Measurements from ENCODE around the gene ABHD18.
"Not testable (repeated sequence)": the region's sequence is repeated elsewhere in the genome, so short reads cannot be mapped to it uniquely, and the experiment has no call there.

The ABHD18 gene

DNA sequence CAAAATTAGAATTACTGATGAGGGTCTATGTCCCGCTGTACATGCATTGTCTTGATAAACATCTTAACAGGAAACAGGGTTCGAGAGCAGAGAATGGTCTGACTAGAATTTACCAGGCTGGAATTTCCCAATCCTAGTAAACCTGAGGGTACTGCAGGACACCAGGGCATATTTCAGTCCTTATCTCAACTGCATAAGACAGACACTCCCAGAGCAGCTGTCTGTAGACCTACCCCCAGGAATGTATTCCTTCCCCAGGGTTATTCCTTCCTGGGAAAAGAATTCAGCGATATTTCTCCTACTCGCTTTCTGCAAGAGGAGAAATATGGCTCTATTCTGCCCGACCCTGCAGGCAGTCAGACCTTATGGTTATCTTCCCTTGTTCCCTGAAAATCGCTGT lies 31.3 kb downstream of the ABHD18 start:
- not testable (repeated sequence) for H4K8ac ChIP-seq (ENCODE audit: low read length); H3K18ac ChIP-seq (ENCODE audit: low read depth in 1 of 2, low read length in 2 of 2); H3K27me3 ChIP-seq (ENCODE audit: control insufficient read depth in 1 of 2, insufficient read depth in 1 of 2, low read length in 2 of 2); H2BK12ac ChIP-seq (ENCODE audit: low read length in 2 of 2); H2AK5ac ChIP-seq (ENCODE audit: low read length, severe bottlenecking); H3K9ac ChIP-seq (ENCODE audit: low read length); H3K4ac ChIP-seq (ENCODE audit: low read depth in 1 of 2, low read length in 2 of 2); H2BK120ac ChIP-seq (ENCODE audit: low read depth, low read length); H3K79me1 ChIP-seq (replicated peaks; ENCODE audit: low read length, poor library complexity, severe bottlenecking); H3K23ac ChIP-seq (ENCODE audit: low read length in 2 of 2); H3K36me3 ChIP-seq (ENCODE audit: control insufficient read depth in 1 of 2, insufficient read depth in 2 of 2, low read depth in 1 of 2, low read length in 2 of 2); H3K14ac ChIP-seq (ENCODE audit: low read length in 2 of 2); H3K27ac ChIP-seq (ENCODE audit: low read length, poor library complexity, severe bottlenecking); H3K4me2 ChIP-seq (ENCODE audit: low read length, poor library complexity, severe bottlenecking); H2BK15ac ChIP-seq (ENCODE audit: low read depth, poor library complexity, severe bottlenecking); H4K91ac ChIP-seq (ENCODE audit: low read length); H2BK5ac ChIP-seq (ENCODE audit: low read depth, low read length, poor library complexity, severe bottlenecking); H2AFZ ChIP-seq (ENCODE audit: low read depth, low read length); H3K4me1 ChIP-seq (ENCODE audit: control insufficient read depth, insufficient read depth, low read depth, low read length); DNase-seq; H3K4me3 ChIP-seq (ENCODE audit: insufficient read depth in 1 of 2, low read depth in 1 of 2, low read length in 2 of 2)
- 94% methylated on average over 6 of the region's 6 CpGs for WGBS
- peaks cover 13% of the 10 kb centered on the region for H3K9me3 ChIP-seq (ENCODE audit: control insufficient read depth, low read length)

DNA sequence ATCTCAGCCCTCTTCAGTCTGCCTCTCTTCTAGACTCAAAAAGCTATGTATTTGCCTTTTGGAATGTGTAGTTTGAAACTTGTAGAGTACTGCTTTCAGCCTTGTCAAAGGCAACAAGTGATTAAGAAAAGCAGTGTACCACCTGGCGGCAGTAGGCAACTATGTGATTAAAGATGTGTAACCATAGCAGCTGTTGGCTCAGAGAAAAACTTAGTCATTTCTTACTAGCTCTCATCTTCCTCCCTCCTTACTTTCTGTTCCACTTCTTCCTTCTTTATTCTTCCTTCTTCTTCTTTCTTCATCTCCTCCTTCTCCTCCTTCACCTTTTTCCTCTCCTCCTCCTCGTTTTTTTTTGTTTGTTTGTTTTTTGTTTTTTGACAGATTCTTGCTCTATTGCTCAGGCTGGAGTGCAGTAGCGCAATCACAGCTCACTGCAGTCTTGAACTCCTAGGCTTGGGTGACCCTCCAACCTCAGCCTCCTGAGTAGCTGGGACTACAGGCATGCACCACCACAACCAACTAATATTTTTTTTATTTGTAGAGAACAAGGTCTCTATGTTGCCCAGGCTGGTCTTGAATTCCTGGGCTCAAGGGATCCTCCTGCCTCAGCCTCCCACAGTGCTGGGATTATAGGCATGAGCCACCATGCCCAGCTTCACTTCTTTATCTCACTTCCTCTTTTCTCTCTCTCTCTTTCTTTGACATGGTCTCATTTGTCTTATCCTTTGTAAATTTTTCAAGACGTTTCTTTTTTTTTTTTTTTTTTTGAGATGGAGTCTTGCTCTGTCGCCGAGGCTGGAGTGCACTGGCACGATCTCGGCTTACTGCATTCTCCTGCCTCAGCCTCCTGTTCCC lies 32.6 kb downstream of the ABHD18 start:
- Histone ChIP-seq H2BK15ac (ENCODE audit: low read depth, poor library complexity, severe bottlenecking) (no peak overlapping the region), H3K27me3 (ENCODE audit: control insufficient read depth in 1 of 2, insufficient read depth in 1 of 2, low read length in 2 of 2) (no peaks in the 10 kb centered on the region), H3K4me1 (ENCODE audit: control insufficient read depth, insufficient read depth, low read depth, low read length) (no peaks in the 10 kb centered on the region), H3K4ac (ENCODE audit: low read depth in 1 of 2, low read length in 2 of 2) (no peak overlapping the region), H3K9ac (ENCODE audit: low read length) (no peak overlapping the region), H2AK5ac (ENCODE audit: low read length, severe bottlenecking) (no peak overlapping the region), H3K4me2 (ENCODE audit: low read length, poor library complexity, severe bottlenecking) (no peak overlapping the region), H2BK5ac (ENCODE audit: low read depth, low read length, poor library complexity, severe bottlenecking) (no peak overlapping the region), H2BK120ac (ENCODE audit: low read depth, low read length) (no peak overlapping the region), H4K8ac (ENCODE audit: low read length) (no peak overlapping the region), H2AFZ (ENCODE audit: low read depth, low read length) (no peak overlapping the region), H3K14ac (ENCODE audit: low read length in 2 of 2) (no peak overlapping the region), H3K27ac (ENCODE audit: low read length, poor library complexity, severe bottlenecking) (no peak overlapping the region), H3K79me1 (replicated peaks; ENCODE audit: low read length, poor library complexity, severe bottlenecking) (peaks cover 12% of the 10 kb centered on the region), H3K36me3 (ENCODE audit: control insufficient read depth in 1 of 2, insufficient read depth in 2 of 2, low read depth in 1 of 2, low read length in 2 of 2) (peaks cover 0 to 7% of the 10 kb centered on the region in 2 experiments), H2BK12ac (ENCODE audit: low read length in 2 of 2) (no peak overlapping the region), H3K18ac (ENCODE audit: low read depth in 1 of 2, low read length in 2 of 2) (no peak overlapping the region), H3K23ac (ENCODE audit: low read length in 2 of 2) (no peak overlapping the region), H3K4me3 (ENCODE audit: insufficient read depth in 1 of 2, low read depth in 1 of 2, low read length in 2 of 2) (no peak overlapping the region), H3K9me3 (ENCODE audit: control insufficient read depth, low read length) (peaks cover 13% of the 10 kb centered on the region), H4K91ac (ENCODE audit: low read length) (no peak overlapping the region)
- peak; percentile 46 for DNase-seq
- WGBS: 100% methylated on average over 1 of the region's 8 CpGs

DNA sequence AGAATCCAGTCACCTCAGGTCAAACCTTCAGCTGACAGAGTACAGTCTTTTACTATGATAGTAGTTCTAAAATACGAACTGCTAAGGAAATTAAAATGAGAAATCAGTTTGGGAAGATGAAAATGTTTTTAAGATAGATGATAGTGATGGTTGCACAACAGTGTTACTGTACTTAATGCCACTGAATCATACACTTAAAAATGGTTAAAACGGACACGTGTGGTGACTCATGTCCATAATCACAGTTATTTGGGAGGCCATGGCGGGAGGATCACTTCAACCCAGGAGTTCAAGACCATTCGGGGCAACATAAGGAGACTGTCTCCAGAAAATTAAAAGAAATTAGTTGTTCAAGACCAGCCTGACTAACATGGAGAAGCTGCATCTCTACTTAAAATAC lies 41.4 kb downstream of the ABHD18 start:
- Histone ChIP-seq H3K27ac (ENCODE audit: low read length, poor library complexity, severe bottlenecking) (no peak overlapping the region), H3K4me2 (ENCODE audit: low read length, poor library complexity, severe bottlenecking) (no peak overlapping the region), H2BK5ac (ENCODE audit: low read depth, low read length, poor library complexity, severe bottlenecking) (no peak overlapping the region), H2BK120ac (ENCODE audit: low read depth, low read length) (no peak overlapping the region), H4K91ac (ENCODE audit: low read length) (no peak overlapping the region), H2AFZ (ENCODE audit: low read depth, low read length) (no peak overlapping the region), H3K4ac (ENCODE audit: low read depth in 1 of 2, low read length in 2 of 2) (no peak overlapping the region), H3K36me3 (ENCODE audit: control insufficient read depth in 1 of 2, insufficient read depth in 2 of 2, low read depth in 1 of 2, low read length in 2 of 2) (peaks cover 0 to 4% of the 10 kb centered on the region in 2 experiments), H3K23ac (ENCODE audit: low read length in 2 of 2) (no peak overlapping the region), H3K18ac (ENCODE audit: low read depth in 1 of 2, low read length in 2 of 2) (no peak overlapping the region), H2BK15ac (ENCODE audit: low read depth, poor library complexity, severe bottlenecking) (no peak overlapping the region), H3K4me3 (ENCODE audit: insufficient read depth in 1 of 2, low read depth in 1 of 2, low read length in 2 of 2) (no peak overlapping the region), H3K9ac (ENCODE audit: low read length) (no peak overlapping the region), H3K9me3 (ENCODE audit: control insufficient read depth, low read length) (no peaks in the 10 kb centered on the region), H3K79me1 (replicated peaks; ENCODE audit: low read length, poor library complexity, severe bottlenecking) (peaks cover 11% of the 10 kb centered on the region), H2BK12ac (ENCODE audit: low read length in 2 of 2) (no peak overlapping the region), H3K4me1 (ENCODE audit: control insufficient read depth, insufficient read depth, low read depth, low read length) (no peaks in the 10 kb centered on the region), H3K14ac (ENCODE audit: low read length in 2 of 2) (no peak overlapping the region), H4K8ac (ENCODE audit: low read length) (no peak overlapping the region), H3K27me3 (ENCODE audit: control insufficient read depth in 1 of 2, insufficient read depth in 1 of 2, low read length in 2 of 2) (no peaks in the 10 kb centered on the region), H2AK5ac (ENCODE audit: low read length, severe bottlenecking) (no peak overlapping the region)
- peak; percentile 9 for DNase-seq
- 87% methylated on average over 5 of the region's 5 CpGs for WGBS

DNA sequence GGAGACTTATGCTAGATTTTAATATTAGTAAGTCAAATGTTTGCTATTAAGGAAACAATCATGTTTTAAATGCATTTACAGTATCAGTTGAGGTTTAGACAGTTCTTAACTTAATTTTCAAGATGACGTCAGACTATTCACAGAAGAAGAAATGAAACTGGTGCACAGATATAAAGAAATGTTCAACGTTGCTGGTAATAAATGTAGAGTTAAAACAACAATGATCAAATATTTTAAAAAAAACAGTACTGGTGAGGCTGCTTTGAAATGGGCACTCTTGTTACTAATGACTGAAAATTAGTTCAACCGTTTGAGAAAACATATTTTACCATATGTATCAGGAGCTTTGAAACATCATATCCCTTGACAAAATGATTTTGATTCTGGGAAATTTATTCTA lies 44.2 kb downstream of the ABHD18 start:
- no peak overlapping the region for H2BK120ac ChIP-seq (ENCODE audit: low read depth, low read length)
- H3K23ac ChIP-seq (ENCODE audit: low read length in 2 of 2): no peak overlapping the region
- no peak overlapping the region for H3K27ac ChIP-seq (ENCODE audit: low read length, poor library complexity, severe bottlenecking)
- H4K8ac ChIP-seq (ENCODE audit: low read length): no peak overlapping the region
- no peak overlapping the region for H2AK5ac ChIP-seq (ENCODE audit: low read length, severe bottlenecking)
- H3K9me3 ChIP-seq (ENCODE audit: control insufficient read depth, low read length): no peaks in the 10 kb centered on the region
- H2BK5ac ChIP-seq (ENCODE audit: low read depth, low read length, poor library complexity, severe bottlenecking): no peak overlapping the region
- no CpG with 5 or more reads among the region's 3 CpGs for WGBS
- peaks cover 3% of the 10 kb centered on the region for H3K79me1 ChIP-seq (replicated peaks; ENCODE audit: low read length, poor library complexity, severe bottlenecking)
- peaks cover 4 to 15% of the 10 kb centered on the region in 2 experiments for H3K36me3 ChIP-seq (ENCODE audit: control insufficient read depth in 1 of 2, insufficient read depth in 2 of 2, low read depth in 1 of 2, low read length in 2 of 2)
- H2BK12ac ChIP-seq (ENCODE audit: low read length in 2 of 2): no peak overlapping the region
- H4K91ac ChIP-seq (ENCODE audit: low read length): no peak overlapping the region
- H3K27me3 ChIP-seq (ENCODE audit: control insufficient read depth in 1 of 2, insufficient read depth in 1 of 2, low read length in 2 of 2): no peaks in the 10 kb centered on the region
- no peaks in the 10 kb centered on the region for H3K4me1 ChIP-seq (ENCODE audit: control insufficient read depth, insufficient read depth, low read depth, low read length)
- H3K18ac ChIP-seq (ENCODE audit: low read depth in 1 of 2, low read length in 2 of 2): no peak overlapping the region
- H3K9ac ChIP-seq (ENCODE audit: low read length): no peak overlapping the region
- DNase-seq: no peak
- no peak overlapping the region for H2BK15ac ChIP-seq (ENCODE audit: low read depth, poor library complexity, severe bottlenecking)
- H3K4me3 ChIP-seq (ENCODE audit: insufficient read depth in 1 of 2, low read depth in 1 of 2, low read length in 2 of 2): no peak overlapping the region
- no peak overlapping the region for H3K4ac ChIP-seq (ENCODE audit: low read depth in 1 of 2, low read length in 2 of 2)
- H3K4me2 ChIP-seq (ENCODE audit: low read length, poor library complexity, severe bottlenecking): no peak overlapping the region
- no peak overlapping the region for H3K14ac ChIP-seq (ENCODE audit: low read length in 2 of 2)
- no peak overlapping the region for H2AFZ ChIP-seq (ENCODE audit: low read depth, low read length)

Data from mesenchymal stem cell (in vitro differentiated cells and primary cell).